Osteoblast (primary cell): ENCODE data around the gene TPCN2. TPM values are rescaled to one million over a fixed set of nuclear protein-coding genes. Genes with fewer than 3 reads are reported as not detected.

ENCODE experiments used
- DNase-seq: peaks from one replicate; pipeline ENCODE4 v3.0.0; 2011; ENCODE audit warnings: low spot score, mixed read lengths; ENCODE audit not compliant: insufficient read length; ENCODE audit errors: missing footprints
- H2AFZ ChIP-seq: 2 replicates; pipeline ENCODE4 v1.6.0; 2011; ENCODE audit warnings: mild to moderate bottlenecking, low read length
- H3K27ac ChIP-seq: 2 replicates; pipeline ENCODE4 v1.5.1; 2011; ENCODE audit warnings: mild to moderate bottlenecking, low read depth, low read length, moderate library complexity
- H3K27me3 ChIP-seq: 2 replicates; pipeline ENCODE4 v1.6.0; 2012; ENCODE audit warnings: mild to moderate bottlenecking, control low read depth, inconsistent platforms, low read length, moderate library complexity; ENCODE audit not compliant: insufficient read depth
- H3K36me3 ChIP-seq: 2 replicates; pipeline ENCODE4 v1.5.1; 2011; ENCODE audit warnings: mild to moderate bottlenecking, low read length, control low read depth, moderate library complexity; ENCODE audit not compliant: insufficient read depth
- H3K4me1 ChIP-seq: 2 replicates; pipeline ENCODE4 v1.5.1; 2011; ENCODE audit warnings: mild to moderate bottlenecking, low read length, control low read depth, moderate library complexity; ENCODE audit not compliant: insufficient read depth
- H3K4me2 ChIP-seq: 2 replicates; pipeline ENCODE4 v1.6.0; 2011; ENCODE audit warnings: mild to moderate bottlenecking, low read length; ENCODE audit not compliant: insufficient read depth
- H3K4me3 ChIP-seq: fragments of 200-600 bp; sonication (generic); 3 replicates; pipeline ENCODE4 v1.5.1; 2012; ENCODE audit warnings: mild to moderate bottlenecking, low read length, inconsistent platforms; ENCODE audit not compliant: insufficient read depth
- H3K79me2 ChIP-seq: 2 replicates; pipeline ENCODE4 v1.6.0; 2012; ENCODE audit warnings: mild to moderate bottlenecking, low read length, control low read depth, inconsistent platforms; ENCODE audit not compliant: insufficient read depth
- H3K9me3 ChIP-seq: 2 replicates; pipeline ENCODE4 v1.5.1; 2011; ENCODE audit warnings: low read depth, low read length, control low read depth
- H4K20me1 ChIP-seq: 2 replicates; pipeline ENCODE4 v1.6.0; 2012; ENCODE audit warnings: mild to moderate bottlenecking, low read length, control low read depth; ENCODE audit not compliant: insufficient read depth
- CTCF ChIP-seq: IDR thresholded peaks from 2 replicates; pipeline ENCODE4 v1.5.1; 2011; ENCODE audit warnings: mild to moderate bottlenecking, low read depth, low read length, moderate library complexity; ENCODE audit errors: extremely low read depth
- total RNA-seq: library from RNA; depleted of rRNA; stranded (reverse); fragments of >200 nt; gene quantifications from 2 replicates; pipeline ENCODE4 v1.2.3, GENCODE V29; 2012

The TPCN2 gene
- total RNA-seq, 1 donor = 14.1 TPM

DNA sequence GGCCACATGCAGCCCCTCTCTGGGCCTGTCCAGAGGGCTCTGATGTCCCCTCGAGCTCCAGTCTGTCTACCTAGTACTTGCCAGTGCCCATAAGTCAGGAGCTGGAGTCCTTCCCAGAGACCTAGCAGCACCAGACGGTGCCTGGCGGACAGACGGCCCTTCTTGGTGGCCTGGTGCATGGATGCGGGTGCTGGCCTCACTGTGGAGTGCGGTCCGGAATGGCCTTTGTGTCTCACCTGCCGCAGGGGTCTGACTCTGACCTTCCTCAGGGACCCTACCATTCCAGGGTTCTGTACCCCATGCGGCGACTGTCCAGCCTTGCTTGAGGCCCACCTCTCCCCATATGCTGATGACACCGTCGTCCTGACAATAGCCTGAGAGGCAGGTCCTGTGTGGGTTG, 77.6 kb downstream of the TPCN2 start:
- Histone ChIP-seq H3K4me2 (no peak overlapping the region), H3K9me3 (peaks cover 6% of the 10 kb centered on the region), H3K79me2 (no peaks in the 10 kb centered on the region), H3K27ac (no peak overlapping the region), H3K36me3 (no peaks in the 10 kb centered on the region), H2AFZ (no peak overlapping the region), H3K4me3 (no peak overlapping the region), H4K20me1 (no peaks in the 10 kb centered on the region), H3K27me3 (no peaks in the 10 kb centered on the region), H3K4me1 (peaks cover 11% of the 10 kb centered on the region)
- TF ChIP-seq CTCF = no peak
- DNase-seq = peak; percentile 48

DNA sequence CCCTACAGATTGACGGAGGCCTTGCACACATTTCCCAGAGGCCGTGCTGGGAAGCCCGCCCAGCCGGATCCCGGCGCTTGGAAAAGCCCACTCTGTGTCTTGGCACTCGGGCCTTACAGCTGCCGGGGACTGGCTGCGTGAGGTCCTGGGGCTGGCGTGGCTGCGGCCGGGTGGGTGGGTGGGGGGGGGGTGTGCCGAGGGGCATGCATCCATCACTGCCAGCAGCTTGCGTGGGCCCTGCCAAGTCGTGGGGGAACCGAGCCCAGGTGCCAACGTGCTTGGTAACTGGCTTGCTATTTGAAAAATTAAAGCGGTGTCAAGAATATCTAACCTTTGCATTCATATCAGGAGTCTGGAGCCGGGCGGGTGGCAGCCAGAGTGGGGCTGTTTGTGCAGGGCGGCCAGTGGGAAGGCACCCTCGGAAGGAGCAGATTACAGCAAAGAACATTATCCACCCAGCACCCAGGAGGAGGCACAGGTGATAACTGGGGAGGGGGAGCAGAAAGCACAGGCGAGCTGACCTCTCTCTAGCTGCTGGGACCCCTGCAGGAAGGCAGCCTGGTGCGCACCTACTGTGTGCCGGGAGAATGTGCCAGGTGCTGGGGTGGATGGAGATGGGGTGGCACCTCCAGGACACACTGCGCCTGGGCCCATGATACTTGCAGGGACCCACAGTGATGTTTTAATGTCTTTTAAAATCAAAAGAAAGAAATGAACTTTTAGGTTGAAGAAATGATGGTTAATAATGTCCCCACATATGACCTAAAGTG, 78.5 kb downstream of the TPCN2 start:
- H3K27me3 ChIP-seq = no peaks in the 10 kb centered on the region
- no peak overlapping the region for H2AFZ ChIP-seq
- peak; percentile 75 for DNase-seq
- H4K20me1 ChIP-seq = no peaks in the 10 kb centered on the region
- no peaks in the 10 kb centered on the region for H3K36me3 ChIP-seq
- no peak overlapping the region for H3K4me2 ChIP-seq
- no peak overlapping the region for H3K4me3 ChIP-seq
- no peak overlapping the region for H3K27ac ChIP-seq
- H3K79me2 ChIP-seq = no peaks in the 10 kb centered on the region
- peaks cover 6% of the 10 kb centered on the region for H3K9me3 ChIP-seq
- peaks cover 11% of the 10 kb centered on the region for H3K4me1 ChIP-seq
- no peak for TF ChIP-seq CTCF

- Histone ChIP-seq H3K36me3 (no peaks in the 10 kb centered on the region), H3K27ac (no peak overlapping the region), H3K9me3 (peaks cover 6% of the 10 kb centered on the region), H3K79me2 (no peaks in the 10 kb centered on the region), H3K27me3 (no peaks in the 10 kb centered on the region), H3K4me2 (no peak overlapping the region), H2AFZ (no peak overlapping the region), H3K4me1 (peaks cover 6% of the 10 kb centered on the region), H4K20me1 (no peaks in the 10 kb centered on the region), H3K4me3 (no peak overlapping the region)
- DNase-seq = no peak
- TF ChIP-seq CTCF = no peak
Measured at GRCh38 chr11:69127884-69128283, 79.2 kb downstream of the TPCN2 start.

GRCh38 chr11:69129053-69129452, 80.3 kb downstream of the TPCN2 start:
- Histone ChIP-seq H3K4me1 (no peaks in the 10 kb centered on the region), H4K20me1 (no peaks in the 10 kb centered on the region), H3K4me2 (no peak overlapping the region), H3K27me3 (no peaks in the 10 kb centered on the region), H3K79me2 (no peaks in the 10 kb centered on the region), H3K9me3 (peaks cover 8% of the 10 kb centered on the region), H2AFZ (no peak overlapping the region), H3K36me3 (no peaks in the 10 kb centered on the region), H3K27ac (no peak overlapping the region), H3K4me3 (no peak overlapping the region)
- no peak for TF ChIP-seq CTCF
- no peak for DNase-seq
